Activated naive CD4-positive, alpha-beta T cell treated with anti-CD3 and anti-CD28 coated beads, Interleukin-2, amount 50 U/mL, for 16 hours (primary cell): ENCODE data around the gene FADS3.

Source experiments
- DNase-seq: peaks from one replicate; pipeline ENCODE4 v3.0.0-alpha.2; 2020

FADS3 gene

DNA sequence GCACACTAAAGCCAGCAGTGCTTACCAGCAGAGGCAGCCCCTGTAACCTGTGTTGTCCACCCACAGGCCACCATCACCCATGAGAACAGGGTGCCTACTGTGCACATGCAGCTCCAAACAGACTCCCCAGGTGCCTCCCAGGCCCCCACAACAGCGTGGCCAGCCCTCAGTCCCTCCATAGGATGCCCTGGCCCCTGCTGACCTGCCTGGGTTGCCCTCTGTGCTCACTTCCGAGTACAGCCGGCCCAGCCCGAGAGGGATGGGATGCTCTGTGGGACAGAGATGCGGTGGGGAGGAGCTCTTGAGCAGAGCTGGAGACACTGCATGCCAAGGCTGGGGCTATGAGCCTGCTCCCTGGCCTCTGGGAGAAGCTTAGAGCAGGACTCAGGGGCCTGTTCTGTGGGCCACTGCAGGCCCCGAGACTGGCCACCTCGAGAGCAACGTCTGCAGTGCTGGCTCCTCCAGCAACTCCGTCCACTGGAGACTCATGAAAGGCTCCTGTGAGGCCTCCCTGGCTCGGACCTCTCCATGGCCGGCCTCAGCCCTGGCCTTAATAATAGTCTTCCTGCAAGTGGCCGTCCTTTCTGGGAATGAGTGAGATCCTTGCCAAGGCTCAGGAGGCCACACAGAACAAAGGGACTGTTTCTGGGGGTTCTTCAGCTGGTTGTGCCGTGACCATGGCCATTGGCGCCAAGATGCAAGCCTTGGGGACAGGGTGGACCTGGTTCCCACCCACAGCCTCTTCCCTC lies 36.2 kb downstream of the FADS3 start:
- no peak for DNase-seq

DNA sequence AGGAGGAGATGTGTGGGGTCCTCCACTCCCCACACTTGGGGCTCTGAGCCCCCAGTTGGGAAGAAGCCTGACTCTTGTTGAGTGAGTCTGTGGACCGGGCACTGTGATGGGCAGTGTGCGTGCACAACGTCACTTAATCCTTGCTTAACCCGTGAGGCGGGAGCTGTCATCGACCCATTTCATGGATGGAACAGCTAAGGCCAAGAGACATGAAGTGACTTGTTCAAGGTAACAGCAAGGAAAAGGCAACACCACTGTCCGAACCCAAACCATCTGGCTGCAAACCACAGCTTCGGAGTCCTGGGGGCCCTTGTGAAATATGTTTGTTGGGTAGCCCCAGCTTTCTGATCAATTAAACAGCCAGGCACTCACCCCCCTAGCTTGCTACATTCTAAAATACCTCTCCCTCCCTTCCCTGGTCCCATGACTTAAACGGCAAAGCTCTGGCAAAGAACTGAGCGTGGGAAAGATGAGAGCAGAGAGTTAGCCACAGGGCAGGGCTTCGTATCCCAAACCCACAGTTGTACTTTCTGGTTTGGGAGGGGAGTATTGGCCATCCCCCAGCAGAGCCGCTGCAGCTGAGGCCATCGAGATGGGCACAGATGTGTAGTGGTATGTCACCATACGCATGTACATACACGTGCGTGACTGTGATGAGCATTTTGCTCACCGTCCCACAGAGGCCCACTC lies 37.0 kb downstream of the FADS3 start:
- no peak for DNase-seq

DNA sequence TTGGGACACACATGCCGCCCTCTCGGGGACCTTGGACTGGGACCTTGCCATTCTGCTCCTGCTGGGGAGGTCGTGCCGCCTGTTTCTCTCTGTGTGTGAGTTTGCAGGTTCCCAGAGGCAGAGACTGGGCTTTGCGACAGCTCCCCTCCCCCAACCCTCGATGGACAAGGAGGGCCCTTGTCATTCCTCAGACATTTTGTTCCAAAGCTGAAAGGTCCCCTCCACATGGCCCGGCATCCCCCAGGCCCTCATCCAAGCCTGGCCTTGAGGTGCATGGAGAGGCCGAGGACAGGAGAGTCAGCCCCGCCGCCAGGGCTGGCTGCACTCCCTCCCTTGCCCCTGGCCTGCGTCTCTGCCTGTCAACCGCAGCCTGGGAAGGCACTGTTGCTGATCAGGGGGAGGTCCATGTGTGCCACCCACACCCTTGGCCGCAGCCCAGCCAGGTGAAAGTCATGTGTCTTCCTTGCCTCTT lies 37.6 kb downstream of the FADS3 start:
- DNase-seq = no peak

DNA sequence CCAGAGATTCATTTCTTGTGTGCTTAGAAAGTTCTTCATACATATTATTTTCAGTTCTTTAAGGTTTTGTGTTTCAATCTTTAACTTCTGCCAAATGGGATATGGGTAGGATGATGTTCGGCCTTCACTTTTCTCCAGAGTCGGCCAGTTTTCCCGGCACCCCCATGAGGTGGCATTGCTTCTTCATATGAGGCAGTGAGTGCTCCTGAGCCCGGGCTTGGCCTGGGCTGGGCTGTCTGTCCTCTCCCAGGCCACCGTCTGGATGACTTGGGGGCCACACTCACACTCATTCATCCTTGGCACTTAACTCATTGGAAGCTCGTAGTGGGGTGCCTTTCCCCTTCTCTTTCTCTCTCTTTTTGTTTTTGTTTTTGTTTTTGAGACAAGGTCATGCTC lies 39.4 kb downstream of the FADS3 start:
- no peak for DNase-seq

DNA sequence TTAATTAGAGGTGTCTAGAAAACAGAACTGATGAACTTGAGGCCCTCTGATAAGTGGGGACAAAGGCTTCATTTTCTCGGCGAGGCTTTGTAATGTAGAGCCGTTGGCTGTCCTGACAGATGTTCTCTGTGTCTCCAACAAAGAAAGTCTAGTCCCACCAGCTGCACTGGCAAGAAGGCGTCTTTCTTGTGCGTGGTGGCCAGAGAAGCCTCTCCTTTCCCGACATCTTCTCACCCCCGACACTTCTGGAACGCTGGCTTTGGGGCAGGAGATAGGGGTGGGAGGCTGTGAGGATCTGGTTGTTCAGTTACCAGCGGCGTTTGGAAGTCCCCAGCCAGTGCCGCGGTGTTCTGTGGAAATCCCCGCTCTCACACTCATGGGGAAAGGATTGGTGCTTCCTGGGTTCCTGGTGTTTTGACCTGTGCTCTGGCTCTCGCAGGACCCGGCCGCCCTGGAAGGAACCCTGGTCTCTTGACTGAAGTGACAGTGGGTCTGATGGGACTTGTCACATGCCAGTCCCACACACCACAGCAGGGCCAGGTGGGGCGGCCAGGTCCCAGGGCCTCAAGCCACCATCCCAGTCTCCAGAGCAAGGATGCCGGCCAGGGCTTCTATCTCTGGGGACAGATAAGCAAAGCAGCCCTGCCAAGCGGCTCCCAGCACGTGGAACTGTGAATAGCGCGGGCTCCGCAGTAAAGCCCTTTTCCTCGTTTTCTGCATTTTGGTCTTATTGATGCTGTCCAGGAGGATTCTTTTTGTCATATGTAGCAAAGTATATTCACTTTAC lies 40.0 kb downstream of the FADS3 start:
- no peak for DNase-seq

DNA sequence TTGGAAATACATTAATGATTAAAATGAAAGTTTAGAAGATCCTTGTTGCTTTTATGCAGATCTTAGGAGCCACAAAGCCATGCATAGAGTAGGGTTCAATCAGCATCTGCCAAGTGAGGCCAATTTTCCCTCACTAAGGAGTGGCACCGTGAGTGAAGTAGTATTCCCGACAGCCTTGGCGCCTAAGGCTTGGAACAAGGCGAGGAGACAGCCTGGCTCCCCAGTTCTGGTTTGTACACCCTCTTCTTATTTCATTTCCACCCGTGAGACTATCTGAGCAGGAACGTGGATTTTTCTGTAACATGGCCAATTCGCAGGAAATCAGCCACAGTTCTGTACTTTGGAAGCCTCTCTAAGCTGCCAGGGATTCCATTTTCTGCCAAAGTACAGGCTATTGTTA lies 40.7 kb downstream of the FADS3 start:
- no peak for DNase-seq

DNA sequence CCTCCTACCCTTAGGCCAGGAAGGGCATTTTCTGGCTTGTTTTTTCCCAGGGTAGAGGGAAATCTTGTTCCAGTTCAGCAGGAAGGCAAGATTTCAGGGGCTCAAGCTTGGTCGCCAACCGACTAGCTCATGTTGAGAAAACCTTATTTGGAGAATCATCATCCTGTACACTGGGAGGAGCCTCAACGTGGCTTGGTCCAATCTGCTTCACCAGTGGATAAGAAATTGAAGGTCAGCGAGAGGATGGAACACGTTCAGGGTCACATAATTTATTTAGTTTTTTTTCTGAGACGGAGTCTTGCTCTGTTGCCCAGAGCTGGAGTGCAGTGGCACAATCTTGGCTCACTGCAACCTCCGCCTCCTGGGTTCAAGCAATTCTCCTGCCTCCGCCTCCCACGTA lies 42.7 kb downstream of the FADS3 start:
- no peak for DNase-seq

DNA sequence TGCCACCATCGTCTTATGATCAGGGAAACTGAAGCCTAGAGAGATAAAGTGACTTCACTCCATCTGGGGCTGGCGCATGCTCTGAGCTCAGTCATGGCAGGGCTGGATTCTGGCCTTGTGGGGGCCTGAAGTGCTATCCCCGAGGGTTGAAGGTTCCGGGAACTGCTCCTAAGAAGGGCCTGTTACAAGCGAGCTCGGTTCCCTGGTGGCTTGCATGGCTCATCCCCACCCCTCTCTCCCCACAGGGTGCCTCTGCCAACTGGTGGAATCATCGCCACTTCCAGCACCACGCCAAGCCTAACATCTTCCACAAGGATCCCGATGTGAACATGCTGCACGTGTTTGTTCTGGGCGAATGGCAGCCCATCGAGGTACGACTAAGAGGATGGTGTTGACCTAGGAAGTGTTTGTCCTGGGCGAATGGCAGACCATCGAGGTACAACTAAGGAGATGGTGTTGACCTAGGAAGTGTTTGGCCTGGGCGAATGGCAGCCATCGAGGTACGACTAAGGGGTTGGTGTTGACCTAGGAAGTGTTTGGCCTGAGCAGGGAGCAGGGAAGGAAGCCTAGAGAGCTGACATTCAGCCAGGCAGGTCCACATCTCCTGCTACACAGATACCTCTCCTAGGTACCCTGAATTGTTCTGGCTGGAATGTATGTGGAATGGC lies 43.3 kb downstream of the FADS3 start:
- no peak for DNase-seq

DNA sequence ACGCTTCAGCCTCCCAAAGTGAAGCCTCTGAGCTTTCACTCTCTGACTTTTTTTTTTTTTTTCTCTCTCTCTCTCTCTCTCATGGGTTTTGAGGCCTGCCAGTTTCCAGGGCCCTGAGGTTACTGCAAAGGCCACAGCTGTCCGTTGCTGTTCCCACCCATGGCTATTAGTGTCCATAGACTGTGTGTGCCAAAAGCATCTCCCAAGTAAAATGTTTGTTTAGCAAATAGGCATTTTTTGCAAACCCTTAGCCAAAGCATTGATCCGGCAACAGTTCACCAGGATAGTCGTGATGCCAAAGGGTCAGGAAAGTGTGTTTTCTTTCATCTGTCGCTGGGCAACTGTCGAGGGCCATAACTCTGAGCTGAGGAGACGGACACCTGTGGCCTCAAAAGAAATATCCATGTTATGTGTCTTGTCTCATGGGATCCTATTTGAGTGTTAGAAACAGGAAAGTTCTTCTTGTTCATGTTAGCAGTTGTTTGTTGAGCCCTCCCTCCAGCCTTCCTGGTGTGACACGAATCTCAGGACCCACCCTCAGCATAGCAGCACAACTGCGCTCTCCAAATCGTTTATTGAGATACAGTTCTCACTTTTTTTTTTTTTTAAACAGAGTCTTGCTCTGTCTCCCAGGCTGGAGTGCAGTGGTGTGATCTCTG lies 44.9 kb downstream of the FADS3 start:
- no peak for DNase-seq

DNA sequence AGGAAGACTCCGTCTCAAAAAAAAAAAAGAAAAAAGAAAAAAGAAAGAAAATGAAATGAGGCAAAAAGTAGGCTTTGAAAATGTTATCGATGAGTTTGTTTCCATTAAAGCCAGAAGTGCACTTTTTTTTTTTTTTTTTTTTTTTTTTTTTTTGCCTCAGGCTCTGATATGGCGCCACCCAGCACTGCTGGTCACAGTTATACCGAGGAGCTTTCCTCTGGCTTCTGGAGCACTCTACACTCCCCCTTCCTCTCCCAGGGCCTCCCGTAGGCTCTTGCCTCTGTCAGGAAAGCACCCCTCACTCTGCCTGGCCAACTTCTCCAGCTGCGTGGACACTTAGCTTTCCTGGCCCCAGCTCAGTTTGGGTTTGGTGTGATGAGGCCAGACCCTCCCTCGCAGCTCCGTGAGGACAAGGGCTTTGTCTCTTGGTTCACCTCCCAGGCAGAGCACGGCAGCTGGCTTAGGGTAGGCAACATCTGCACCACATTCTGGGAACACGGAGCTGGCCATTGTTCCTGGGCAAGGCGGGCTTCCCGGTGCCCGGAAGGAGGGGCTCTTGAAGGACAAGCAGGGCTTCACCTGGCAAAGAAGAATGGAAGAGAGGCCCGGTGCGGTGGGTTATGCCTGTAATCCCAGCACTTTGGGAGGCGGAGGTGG lies 46.3 kb downstream of the FADS3 start:
- DNase-seq = no peak

DNA sequence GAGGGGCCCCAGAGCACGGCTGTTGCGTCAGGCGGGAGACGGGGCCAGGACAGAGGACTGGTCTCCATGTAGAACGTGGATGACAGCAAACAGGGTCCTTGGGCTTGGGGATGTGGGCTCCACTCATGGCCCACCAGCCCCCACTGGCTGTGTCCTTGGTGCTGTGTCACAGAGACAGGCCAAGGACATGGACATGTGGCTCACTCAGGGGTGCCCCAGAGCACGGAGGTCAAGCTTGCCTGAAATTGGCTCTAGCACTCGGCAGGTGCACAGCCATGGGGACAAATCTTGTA lies 48.9 kb downstream of the FADS3 start:
- no peak for DNase-seq

DNA sequence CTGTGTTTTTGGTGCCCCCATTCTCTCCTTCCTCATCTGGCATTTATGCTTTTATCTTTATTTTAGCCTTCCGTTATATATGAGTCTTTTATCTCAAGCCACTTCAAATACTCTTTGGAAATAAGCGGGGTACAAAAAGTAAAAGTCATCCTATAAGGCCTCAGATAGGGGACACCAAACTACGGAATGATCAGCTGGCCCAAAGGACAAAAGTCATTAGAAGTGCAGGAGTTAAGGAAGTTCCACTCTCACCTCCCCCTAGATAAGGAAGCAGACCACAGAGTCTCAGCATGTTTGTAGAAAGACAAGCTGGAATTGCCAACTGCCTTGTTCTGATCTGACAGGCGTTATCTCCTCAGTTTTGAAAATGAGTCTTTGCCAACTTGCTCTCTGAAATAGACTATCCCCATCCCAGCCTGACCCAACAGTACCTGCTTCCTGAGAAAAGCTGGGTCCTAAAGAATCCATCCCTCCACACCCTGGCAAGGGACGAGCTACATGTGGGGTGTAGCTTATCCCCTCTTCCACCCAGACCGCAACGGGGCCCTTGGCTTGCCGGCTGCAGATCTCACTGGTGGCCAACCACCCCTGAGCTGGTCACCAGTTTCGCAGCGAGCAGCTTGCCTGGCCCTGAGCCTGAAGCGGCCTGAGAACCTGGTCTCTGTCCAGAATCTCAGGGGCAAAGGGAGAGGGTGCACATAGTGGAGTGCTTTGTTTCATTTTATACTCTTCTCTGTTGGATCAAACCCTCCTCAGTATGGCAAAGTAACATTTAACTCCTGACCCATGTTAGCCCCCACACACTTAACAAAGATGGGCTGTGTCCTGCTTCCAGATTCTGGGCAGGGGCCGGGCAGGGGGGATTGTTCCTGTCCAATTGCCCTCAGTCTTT lies 49.5 kb downstream of the FADS3 start:
- no peak for DNase-seq

DNA sequence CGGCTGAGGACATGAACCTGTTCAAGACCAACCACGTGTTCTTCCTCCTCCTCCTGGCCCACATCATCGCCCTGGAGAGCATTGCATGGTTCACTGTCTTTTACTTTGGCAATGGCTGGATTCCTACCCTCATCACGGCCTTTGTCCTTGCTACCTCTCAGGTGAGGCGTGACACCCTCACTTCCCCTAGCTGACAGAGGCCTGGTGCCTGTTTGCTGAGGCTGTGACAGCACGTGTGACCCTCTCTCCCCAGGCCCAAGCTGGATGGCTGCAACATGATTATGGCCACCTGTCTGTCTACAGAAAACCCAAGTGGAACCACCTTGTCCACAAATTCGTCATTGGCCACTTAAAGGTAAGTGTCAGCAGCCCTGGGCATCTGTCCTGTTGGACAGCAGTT lies 51.0 kb downstream of the FADS3 start:
- DNase-seq = no peak

DNA sequence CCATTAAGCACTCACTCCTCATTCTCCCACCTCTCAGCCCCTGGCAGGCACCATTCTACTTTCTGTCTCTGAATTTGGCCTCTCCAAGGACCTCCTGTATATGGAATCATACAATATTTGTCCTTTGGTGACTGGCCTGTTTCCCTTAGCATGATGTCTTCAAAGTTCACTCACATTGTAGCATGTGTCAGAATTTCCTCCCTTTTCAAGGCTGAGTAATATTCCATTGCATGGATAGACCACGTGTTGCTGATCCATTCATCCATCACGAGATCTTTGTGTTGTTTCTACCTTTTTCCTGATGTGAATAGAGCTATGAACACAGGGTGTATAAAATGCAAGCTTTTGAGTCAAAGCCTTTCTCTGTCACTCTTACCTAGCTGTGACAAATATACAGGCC lies 51.6 kb downstream of the FADS3 start:
- DNase-seq = no peak

DNA sequence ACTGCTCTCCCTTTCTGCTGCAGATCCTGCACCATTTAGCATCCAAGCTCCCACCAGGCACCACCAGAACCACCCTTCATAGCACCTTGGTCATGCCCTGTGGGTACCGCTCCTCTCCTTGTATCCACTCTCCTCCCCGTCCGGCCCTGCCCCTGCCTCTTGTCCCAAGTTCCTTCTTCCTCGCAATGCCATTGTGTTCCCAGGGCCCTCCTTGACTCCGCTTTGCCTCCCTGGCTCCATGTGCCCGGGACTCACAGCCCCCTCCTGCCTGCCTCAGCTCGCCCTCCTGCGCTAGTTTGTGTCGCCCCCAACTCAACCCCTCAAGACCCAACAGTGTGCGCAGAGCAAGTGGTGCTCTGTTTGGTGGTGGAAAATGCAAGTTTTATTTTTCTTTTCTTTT lies 52.4 kb downstream of the FADS3 start:
- no peak for DNase-seq

DNA sequence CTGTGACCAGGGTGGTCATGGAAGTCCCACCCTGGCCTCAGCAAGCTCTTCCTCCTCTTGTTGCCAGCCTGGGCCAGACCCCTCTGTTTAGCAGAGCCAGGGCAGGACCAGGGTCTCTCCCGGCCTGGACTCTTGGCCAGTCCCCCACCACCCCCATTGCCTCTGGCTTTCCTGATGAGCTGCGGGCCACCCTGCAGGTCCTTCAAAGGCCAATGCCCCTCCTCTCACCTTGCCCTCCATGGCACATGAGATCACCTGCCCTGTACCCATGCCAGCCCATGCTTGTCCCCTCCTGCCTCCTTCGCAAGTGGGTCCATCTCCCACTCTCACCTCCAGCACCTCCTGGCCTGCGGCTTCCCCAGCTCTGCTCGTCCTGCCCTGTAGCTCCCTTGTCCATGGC lies 52.8 kb downstream of the FADS3 start:
- no peak for DNase-seq

DNA sequence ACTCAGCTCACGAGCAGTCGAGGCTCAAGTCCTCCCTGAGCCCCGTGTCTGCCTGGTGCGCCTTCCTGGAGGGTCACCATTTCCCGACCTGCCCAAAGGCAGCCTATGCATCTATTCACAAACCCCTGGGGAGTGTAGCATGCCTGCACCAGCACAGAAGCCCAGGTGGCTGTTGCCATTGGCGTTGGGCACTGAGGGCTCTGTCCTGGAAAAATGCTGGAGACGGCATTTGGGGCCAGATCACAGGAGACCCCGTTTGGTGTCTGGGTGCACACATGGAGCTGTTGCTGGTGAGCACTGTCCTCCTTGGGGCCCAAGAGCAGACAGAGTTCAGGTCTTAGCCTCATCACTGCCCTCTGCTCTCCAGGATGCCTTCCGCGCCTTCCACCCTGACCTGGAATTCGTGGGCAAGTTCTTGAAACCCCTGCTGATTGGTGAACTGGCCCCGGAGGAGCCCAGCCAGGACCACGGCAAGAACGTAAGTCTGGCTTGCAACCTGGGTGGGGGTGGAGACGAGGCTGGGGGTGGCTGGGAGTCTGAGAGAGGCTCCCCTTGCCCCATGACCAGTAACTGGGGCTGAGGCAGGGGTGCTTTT lies 53.8 kb downstream of the FADS3 start:
- DNase-seq = no peak

DNA sequence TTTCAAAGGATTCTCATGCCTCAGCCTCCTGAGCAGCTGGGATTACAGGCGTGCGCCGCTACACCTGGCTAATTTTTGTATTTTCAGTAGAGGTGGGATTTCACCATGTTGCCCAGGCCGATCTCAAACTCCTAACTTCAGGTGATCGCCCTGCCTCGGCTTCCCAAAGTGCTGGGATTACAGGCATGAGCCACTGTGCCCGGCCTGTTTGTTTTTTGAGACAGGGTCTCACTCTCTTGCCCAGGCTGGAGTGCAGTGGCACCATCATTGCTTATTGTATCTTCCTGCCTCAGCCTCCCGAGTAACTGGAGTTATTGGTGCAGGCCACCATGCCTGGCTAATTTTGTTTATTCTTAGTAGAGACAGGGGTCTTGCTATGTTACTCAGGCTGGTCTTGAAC lies 55.2 kb downstream of the FADS3 start:
- no peak for DNase-seq

DNA sequence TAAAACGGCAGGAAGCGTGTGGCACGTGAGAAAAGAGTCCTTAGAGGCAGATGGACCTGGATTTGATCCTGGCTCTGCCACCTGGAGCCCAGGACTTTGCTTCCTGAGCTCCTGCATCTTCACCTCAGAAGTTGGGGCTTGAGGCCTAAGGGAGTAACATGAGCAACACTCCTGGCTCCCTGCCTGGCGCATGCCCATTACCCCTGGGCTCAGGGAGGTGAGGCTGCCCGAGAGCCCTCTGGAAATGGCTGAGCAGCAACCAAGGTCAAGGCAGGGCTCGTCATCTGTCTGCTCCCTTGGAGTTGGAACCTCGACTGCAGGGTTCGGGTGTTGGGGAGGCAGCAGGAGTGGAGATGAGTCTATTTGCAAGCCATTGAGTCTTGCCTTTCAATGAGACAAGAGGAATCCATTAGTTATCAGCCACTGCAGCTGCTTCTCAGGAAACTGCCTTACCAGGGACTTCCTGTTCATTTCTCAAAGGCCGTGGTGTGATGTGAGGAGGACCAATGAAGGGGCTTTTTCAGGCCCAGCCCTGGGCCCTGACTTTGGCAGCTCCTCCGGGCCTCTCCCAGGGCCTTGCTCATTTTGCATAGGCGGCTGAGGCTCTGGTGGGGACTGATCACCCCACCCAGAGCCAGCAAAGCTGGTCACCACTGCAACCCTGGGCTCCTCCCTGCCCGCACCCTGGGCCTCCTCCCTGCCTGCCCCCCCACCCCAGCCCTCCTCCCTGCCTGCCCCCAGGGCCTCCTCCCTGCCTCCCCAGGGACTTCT lies 56.9 kb downstream of the FADS3 start:
- no peak for DNase-seq

DNA sequence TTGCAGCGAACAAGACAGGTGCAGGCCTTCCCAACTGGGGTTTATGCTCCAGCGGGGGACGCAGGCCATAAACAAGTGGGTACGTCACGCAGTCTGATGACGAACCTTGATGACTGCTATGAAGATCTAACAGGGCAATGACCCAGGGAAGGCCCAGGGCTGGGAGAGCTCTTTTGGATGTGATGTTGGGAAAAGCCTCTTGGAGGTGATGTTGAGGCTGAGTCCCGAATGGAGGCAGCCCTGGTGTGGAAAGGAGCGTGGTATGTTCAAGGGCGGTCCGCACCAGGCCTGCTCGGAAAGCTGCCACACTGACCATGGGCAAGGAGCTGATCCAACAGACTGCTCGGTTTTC lies 57.4 kb downstream of the FADS3 start:
- no peak for DNase-seq
